NCI-H2081 (cell line): ENCODE results near the gene ADGRF1.
"Not testable (repeated sequence)": the region's sequence is repeated elsewhere in the genome, so short reads cannot be mapped to it uniquely, and the experiment has no call there.

Experiments used
- DNase-seq, 2 experiments: peaks; one replicate each; lab custom pipeline; 2025; lab: John Stamatoyannopoulos, UW

The ADGRF1 gene

DNA sequence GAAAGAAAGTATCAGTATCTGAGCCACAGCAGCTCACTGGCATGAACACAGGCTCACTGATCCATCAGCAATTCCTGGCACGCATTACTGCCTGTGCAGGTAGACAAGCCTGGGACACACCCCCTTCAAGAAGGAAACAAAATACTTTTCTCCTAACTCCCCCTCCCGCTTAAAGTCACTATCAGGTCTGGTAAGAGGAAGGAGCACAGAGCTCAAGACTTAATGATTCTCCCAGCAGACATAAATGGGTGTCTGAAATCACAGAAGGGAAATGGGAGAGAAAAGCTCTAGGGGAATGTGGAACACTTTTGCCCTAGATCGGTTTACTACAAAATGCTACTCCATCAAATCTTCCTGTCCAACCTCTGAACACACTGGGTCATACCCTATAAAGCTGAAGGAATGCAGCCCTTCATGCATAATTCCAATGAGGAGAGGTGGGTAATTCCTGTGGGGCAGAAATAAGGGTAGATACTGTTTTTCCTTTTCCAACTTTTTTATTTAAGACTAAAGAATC lies at the start of gene ADGRF1:
ADGRF1 (minus strand) TSS at position 58 of the 517 bp plus-strand sequence. CDS start 13,271 bp downstream, outside the sequence.
- no peak for DNase-seq

DNA sequence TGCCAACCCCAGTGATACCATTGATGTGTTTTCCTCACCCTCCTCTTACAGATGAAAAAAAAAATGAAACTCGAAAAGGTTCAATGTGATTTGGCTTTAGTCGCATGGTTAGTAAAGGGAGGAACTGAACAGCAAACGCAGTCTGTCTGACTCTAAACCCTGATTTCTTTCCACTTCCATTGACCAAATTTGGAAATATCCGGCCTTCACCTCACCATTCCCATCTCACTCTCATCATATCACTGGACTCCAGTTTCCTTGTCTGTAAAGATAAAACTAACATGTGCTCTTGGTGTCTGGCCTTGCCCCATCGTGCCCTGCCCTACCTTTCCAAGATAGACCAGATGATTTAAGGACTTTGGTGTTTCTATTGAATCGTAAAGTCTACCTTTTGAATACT lies 48.7 kb upstream of the ADGRF1 start:
- DNase-seq: no peak

DNA sequence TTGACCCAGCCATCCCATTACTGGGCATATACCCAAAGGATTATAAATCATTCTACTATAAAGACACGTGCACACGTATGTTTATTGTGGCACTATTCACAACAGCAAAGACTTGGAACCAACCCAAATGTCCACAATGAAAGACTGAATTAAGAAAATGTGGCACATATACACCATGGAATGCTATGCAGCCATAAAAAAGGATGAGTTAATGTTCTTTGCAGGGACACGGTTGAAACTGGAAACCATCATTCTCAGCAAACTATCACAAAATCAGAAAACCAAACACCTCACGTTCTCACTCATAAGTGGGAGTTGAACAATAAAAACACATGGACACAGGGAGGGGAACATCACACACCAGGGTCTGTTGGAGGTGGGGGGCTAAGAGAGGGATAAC lies 47.3 kb upstream of the ADGRF1 start:
- not testable (repeated sequence) for DNase-seq

DNA sequence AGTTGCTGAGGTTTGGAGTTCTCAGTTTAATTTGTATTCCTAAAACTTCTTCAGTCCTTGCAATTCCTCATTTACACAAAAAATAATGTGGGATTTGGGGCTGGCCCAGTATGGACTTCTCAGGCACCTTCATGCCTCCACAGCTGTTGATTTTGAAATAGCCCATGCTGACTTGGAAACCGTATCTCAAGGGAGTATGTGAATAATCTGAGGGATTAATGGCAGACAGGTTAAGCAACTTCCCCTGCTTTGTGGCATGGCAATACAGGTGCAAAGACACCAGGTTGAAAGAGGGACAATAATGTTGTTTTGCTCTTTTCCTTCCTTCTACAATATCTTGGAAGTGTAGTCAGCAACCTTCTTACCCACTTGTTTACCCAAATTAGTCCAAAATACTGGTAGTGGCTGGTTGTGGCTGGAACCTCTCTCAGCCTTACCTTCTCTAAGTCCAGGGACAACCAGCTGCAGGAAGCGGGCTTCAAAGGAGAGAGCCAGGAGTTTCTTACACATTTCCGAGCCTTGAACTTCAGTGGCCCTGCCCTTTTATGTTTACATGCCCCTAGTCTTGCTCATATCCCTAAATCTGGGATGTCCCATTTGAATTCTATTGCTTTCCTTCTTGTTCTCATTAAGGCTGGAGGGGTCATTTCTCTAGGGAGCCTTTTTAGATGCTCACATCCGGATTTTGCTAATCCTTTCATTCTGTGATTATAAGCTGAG lies 44.1 kb upstream of the ADGRF1 start:
- no peak for DNase-seq

DNA sequence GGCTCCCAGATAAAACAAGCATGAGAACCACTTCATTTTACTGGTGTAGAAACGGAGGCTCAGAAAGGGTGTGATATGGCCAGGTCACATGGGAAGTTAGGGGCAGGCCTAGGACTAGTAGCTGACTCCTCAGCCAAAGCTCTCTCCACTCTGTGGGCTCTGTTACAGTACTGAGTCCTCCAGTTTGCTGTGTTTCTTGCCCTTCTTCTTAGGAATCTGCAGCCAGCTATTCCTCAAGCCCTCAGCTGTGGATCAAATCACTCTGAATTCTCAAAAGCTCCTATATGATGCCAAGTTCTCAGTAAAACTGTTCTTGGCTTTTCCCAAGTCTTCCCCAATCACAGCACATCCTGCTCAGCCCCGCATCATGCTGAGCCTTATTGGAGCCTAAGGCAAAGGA lies 42.5 kb upstream of the ADGRF1 start:
- DNase-seq: no peak

DNA sequence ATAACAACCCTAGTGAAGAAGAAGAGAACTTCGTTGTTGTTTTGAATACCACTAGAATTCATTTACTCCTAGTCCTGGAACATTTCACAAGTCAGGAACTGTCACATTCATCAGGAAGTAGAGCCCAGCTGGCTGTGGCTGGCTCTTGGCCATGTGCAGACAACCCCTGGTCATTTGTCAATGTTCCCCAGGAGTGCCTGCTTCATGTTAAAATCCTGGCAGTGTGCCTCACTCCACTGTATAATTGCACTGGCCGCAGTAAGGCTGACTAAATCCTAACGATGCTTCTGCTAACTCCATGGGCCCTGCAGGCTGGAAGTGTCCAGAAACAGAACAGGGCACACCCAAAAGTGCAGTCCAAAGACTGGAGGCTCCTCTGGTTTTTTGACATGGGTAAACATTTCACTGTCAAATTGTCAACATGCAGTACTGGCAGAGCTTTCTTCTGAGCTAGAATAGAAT lies 41.5 kb upstream of the ADGRF1 start:
- DNase-seq: peak; percentile 79 to 92

DNA sequence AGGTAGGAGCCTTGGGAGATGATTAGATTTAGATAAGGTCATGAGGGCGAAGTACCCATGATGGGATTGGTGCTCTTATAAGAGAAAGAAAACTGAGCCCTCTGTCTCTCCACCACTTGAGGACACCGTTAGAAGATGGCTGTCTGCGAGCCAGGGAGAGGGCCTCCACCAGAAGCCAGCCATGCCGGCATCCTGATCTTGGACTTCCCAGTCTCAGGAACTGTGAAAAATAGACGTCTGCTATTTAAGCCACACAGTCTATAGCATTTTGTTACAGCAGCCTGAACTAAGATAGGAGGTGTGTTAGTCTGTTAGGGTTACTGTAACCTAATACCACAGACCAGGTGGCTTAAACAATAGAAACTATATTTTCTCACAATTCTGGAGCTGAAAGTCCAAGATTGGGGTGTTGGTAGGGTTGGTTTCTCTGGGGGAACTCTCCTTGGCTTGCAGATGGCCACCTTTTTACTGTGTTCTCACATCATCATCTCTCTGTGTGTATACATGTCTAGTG lies 38.0 kb upstream of the ADGRF1 start:
- no peak for DNase-seq

DNA sequence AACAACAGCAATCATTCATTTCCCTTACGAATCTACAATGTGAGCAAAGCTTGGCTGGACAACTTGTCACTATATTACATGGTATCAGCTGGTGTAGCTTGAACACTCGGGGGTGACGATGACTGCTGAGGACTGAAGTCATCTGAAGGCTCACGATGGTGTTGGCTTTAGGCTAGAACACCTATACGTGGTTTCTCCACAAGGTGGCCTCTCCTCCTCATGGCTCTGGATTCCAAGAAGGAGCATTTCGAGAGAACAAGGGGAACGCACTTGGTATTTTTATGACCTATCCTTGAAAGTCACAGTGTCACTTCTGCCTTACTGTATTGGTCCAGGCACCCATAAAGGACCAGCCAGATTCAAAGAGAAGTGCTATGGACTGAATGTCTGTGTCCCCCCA lies 37.5 kb upstream of the ADGRF1 start:
- no peak for DNase-seq

DNA sequence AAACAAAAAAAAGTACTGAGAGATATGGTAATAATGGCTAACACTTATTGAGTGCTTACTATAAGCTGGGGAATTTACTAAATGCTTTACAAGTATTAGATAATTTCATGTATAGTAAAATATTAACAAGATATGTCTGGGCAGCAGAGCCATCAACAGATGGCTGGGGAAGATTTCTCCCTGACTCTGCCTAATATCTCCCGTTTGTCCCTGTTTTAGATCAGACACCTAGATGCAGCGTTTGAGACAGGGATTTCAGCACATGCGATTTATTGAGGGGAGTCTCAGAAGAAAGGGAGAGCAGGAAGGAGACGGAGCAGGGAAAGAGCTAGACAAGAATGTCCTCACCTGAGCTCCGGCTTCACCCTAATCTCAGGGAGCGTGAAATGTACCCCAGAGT lies 36.9 kb upstream of the ADGRF1 start:
- no peak for DNase-seq

DNA sequence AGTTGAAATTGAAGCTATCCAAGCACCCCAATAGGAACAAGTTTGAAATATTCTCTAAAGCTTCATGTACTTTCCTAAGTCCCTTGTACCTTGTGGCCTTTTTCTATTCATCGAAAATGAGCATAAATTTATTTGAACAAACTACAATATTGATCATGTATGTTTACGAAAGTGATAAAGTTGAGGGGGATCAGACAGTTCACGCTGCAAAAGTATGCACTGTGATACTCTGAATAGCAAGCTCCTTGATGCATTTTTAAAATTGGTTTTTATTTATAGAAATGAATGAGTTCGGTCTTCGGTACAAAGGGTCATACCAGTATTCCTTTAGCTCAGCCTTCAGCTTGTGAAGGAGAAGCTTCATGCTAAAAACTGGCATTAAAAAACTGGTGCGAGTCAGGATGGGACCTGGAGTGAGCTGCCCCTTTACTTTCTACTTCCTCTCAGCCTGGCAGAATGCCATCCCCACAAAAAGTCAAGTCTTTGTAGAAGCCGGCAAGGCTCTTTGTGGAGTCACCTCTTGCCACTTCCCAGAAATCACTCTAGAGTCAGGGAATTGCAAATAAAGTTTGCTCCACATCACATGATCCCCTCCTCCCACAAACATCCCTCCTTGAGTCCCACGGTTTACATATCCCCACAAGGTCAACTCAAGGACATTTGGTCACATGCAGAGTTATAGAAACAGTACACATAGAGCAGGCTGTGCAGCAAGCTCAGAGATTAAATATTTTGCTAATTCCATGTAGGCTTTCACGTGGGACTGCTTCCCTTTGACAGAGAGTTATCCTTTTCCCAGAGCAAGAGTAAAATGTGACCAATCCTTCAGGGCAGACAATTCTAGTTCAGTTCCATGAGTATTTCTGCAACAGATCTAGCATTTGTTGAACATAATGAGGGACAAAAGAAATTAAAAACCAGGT lies 34.6 kb upstream of the ADGRF1 start:
- DNase-seq: no peak

DNA sequence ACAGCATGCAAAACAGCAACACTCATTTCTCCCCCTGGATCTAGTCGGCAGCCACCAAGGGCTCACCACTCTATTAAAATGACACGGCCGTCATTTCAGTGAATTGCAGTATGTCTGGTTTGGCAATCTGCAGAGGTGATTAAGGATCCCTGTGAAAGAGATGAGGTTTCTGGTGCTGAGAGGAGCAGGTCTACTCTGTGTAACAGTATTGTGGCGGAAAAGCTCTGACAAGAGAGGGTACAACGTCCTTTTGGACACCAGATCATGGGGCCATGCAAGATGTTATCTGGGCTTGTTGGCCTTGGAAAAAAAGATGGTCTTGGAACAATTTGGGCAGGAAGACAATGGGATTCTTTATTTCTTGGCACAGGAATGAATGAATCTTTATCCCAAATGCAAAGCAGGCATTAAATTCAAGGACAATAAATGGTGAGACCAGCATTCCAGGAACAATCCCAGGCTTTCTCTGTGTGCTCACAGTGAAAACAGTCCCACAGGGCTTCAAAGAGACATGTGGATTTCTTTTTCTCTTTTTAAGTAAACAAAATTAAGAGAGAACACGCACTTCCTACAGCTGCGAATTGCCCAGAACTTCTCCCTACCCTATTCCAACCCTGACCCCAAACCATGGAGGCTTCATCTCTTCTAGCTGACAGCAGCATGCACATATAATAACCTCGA lies 33.7 kb upstream of the ADGRF1 start:
- no peak for DNase-seq

DNA sequence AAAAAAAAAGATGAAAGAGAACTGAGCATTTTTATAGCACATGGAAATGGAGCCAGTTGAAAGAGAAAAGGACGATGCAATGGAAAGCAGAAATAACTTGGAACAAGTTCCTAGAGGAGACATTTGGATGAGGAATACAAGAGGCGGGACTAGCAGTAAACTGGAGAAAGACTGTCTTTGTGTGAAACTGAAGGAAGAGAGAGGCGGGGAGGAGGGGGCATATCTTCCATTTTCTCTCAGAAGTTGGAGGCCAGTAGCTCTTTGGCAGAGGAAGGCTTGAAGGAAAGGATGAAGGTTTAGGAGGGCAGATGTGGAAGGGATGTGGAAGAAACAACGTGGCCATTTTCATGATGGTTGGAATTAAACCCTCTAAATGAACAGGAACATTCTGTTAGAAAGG lies 33.0 kb upstream of the ADGRF1 start:
- no peak for DNase-seq

DNA sequence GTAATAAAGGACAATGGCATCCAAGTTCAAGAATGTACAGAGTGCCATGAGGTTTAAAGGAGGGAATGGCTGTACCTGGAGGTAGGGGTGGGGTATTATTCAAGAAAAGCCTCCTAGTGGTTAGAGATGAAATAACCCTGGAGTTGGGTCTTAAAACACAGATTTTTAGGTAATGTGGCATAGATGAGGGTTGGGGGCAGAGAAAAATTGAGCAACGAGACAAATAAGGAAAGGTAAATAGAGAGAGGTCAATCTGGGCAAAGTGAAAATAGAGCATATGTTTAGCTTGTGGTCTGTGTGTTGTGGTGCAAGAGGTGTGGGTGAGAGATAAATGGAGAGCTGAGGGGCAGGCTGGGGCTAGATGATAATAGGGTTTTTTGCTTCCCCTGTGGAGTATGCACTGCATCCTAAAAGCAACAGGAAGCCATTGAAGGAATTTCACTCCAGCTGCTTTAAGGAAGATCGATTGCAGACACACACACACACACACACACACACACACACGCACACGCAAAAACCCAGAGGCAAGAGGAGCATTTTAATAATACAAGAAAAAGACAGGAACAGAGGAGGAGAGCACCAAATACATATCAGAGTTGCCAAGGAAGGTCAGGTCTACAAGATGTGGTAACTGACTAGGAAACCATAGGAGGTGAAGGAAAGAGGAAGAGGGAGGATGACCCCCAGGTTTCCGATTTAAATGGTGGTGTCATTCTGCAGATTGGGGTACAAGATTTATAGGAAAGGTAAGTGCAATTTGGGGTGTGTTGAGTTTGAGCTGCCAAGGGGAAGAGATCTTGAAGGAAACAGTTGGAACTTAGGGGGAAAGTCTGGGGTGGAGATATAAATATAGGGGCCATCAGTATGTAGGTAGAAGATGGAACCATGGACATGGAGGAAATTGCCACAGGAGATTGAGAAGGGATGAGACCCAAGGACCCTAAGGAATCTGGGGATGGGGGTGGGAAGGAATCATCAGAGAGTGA lies 31.3 kb upstream of the ADGRF1 start:
- DNase-seq: no peak

DNA sequence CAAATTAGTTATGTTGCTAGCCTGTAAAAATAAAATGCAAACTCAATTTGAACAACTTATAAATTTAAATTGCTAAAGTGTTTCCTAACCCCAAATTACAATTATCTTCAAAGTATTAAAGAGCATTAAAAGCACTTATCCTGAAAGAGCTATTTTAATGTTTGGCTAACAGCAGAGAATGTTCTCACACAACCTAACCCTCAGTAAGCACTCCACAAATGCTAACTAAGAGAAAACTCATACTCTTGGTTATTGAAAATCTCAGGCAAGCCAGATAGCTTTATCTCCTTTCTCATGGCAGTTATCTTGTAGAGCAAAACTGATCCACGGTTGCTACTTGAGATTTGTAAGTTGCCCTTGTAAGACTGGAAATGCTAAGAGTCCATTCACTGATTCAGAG lies 30.5 kb upstream of the ADGRF1 start:
- DNase-seq: no peak

DNA sequence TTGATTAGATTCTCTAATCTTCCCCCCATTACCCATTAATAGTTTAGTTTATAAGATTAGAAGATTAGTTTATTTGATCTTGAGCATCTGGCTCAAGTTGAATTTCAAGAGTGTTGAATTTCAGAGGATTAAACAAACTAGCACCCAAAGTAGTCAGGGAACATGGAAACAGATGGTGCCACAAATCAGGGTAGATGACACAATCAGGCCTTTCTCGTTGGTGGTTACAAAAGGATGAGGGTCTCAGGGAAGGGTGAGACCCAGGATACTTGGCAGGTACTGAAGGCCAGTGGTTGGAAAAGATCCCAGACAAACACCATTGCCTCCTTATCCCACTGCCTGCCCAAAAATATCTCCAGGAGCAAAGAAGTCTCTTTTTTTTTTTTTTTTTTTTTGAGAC lies 29.5 kb upstream of the ADGRF1 start:
- no peak for DNase-seq

DNA sequence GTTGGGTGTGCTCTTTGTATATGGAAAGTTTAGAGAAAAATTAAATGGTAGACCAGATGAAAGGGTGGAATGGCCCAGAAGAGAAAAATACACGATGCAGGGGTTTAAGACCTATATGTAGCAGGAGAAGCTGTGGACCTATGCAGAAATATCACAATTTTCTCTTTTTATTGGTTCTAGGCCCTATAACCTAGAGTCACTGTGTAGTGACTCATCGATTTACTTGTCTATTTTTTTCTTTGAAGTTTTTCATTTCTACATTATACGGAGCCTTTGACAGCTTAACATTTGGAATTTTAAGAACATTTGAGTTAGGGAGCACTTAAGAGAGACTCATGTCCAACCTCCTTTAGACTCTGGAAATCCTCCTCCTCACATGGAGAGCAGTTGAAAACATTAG lies 28.3 kb upstream of the ADGRF1 start:
- no peak for DNase-seq

DNA sequence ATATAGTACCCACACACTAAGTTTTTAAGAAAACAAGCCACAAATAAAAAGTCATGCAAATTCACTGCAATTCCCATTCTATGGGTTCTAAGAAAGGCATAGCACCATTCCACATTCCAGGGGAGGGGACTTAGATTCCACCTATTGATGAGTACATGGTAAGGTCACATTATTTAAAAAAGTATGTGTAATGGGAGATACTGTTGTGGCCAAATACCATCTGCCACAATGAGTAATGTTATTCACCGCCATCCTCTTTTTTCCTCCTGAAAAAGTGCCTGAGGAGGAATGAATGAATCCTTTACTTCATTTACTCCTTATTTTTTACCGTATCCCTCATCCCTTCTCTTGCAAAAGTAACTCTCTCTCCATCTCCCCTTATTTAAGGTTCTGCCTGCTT lies 27.0 kb upstream of the ADGRF1 start:
- DNase-seq: no peak

DNA sequence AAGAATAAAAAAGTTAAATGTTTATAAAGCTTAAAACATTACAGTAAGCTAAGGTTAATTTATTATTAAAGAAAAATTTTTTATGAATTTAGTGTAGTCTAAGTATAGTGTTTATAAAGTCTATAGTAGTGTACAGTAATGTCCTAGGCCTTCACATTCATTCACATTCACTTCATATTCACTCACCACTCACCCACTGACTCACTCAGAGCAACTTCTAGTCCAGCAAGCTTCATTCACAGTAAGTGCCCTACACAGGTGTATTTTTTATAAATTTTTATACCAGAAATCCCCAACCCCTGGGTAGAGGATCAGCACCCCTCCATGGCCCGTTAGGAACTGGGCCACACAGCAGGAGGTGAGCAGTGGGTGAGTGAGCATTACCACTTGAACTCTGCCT lies 24.3 kb upstream of the ADGRF1 start:
- DNase-seq: no peak

DNA sequence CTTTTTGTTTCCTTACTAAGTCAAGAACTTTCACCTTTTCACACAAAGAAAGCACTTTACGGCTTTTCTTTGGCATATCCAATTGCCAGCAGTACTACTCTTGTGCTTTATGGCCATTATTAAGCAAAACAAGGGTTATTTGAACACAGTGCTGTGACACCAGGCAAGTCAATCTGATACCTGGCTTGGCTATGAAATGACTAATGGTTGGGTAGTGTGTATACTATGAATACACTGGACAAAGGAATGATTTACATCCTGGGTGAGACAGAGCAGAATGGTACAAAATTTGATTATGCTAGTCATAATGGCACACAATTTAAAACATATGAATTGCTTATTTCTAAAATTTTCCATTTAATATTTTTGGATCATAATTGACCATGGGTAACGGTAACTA lies 22.1 kb upstream of the ADGRF1 start:
- no peak for DNase-seq

DNA sequence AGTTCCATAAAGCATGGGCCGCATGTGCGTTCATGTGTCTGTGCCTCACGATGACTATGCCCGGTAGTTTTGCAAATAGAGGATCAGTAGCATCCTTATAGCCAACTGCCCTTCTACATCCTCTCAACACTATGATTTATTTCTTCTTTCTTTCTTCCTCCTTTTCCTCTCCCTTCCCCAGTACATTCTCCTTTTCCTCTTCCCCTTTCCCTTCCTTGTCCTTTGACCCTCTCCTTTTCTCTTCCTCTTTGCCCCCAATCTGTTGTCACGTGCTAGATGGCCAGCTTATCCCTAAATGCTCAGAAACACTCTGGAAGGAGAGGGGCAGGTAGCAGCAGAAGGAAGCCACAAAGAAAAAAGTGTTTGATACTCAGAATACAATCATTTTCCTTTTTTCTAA lies 20.2 kb upstream of the ADGRF1 start:
- DNase-seq: no peak
